ENCODE data around the gene EMC9.

GRCh38 chr14:24151404-24152080, 10.2 kb upstream of the EMC9 start:
- no peak for TF ChIP-seq POLR2A (IDR thresholded peaks at IDR 0.05; ENCODE audit: low read depth, low read length)
- TF ChIP-seq POLR2AphosphoS5 (IDR thresholded peaks at IDR 0.05; ENCODE audit: low read depth, low read length), result no peak

All from GM12891 (cell line).